ENCODE data around the gene ASXL1.

DNA sequence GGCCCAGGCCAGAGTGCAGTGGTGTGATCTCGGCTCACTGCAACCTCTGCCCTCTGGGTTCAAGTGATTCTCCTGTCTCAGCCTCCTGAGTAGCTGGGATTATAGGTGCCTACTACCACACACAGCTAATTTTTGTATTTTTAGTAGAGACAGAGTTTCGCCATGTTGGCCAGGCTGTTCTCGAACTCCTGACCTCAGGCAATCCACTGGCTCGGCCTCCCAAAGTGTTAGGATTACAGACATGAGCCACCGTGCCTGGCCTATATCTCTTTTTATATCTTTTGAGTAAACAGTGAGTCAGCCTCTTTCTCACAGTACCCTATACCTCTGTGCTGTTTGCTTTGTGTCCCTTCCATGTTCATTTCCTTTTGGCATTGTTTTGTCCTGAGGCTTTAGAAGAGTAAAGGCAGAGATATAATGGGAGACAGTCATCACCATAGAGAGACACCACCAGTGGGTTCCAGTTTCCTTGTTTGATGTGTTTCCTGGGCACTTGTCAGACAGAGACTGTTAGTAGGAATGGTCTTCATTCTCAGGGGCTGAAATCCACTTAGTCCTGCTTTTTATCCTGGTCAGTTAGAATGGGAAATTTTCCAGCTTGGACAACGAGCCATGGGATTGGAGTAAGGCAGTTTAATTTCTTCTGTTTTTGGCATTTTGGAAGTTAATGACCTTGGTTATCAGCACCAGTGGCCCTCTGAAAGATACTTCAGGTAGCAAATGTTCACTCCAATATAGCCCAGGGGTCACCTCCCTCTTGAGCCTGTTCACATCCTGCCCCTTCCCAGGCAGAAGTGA lies 32.2 kb upstream of the ASXL1 start:
- TF ChIP-seq, protein P1, sequence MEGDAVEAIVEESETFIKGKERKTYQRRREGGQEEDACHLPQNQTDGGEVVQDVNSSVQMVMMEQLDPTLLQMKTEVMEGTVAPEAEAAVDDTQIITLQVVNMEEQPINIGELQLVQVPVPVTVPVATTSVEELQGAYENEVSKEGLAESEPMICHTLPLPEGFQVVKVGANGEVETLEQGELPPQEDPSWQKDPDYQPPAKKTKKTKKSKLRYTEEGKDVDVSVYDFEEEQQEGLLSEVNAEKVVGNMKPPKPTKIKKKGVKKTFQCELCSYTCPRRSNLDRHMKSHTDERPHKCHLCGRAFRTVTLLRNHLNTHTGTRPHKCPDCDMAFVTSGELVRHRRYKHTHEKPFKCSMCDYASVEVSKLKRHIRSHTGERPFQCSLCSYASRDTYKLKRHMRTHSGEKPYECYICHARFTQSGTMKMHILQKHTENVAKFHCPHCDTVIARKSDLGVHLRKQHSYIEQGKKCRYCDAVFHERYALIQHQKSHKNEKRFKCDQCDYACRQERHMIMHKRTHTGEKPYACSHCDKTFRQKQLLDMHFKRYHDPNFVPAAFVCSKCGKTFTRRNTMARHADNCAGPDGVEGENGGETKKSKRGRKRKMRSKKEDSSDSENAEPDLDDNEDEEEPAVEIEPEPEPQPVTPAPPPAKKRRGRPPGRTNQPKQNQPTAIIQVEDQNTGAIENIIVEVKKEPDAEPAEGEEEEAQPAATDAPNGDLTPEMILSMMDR (IDR thresholded peaks at IDR 0.05), result no peak
- no peak for TF ChIP-seq EZH2 (IDR thresholded peaks at IDR 0.05; ENCODE audit: borderline replicate concordance, insufficient read depth, low read depth, low read length, poor library complexity, severe bottlenecking)
